Heart left ventricle (tissue), 13 donors: ENCODE results near the gene ZEB2.

ENCODE experiments used
- POLR2A ChIP-seq, 2 donors: fragments of 450-650 bp; IDR thresholded peaks; one replicate each; pipeline ENCODE4 v1.6.1; 2017; ENCODE audit warnings: antibody characterized with exemption in 2 of 2, mild to moderate bottlenecking in 2 of 2, moderate library complexity in 2 of 2
- TF ChIP-seq, protein P1 (sequence below), 12 donors: fragments of 200-600 bp; sonication (generic) in 4 of 12; IDR thresholded peaks; one replicate each; pipeline versions ENCODE4 v1.5.0 to v1.8.0; 2018 to 2022; ENCODE audit warnings: antibody characterized with exemption in 12 of 12, mild to moderate bottlenecking in 5 of 12
- donor health status: ischemic (EF 13 %, LVEDD 7.1; RV severe dilation, severe dysfunction).
- donor health status: DM: no; HTN: yes; CAD: no.
- donor health status: DM: no; HTN: no; CAD: no.
- donor health status: ischemic (EF 25% LVEDD 6.9; RV normal size, moderate dysfunction).
- donor health status: ischemic (EF 25% LVEDD 5.7; RV mildly dilated, moderate dysfunction).
- donor health status: ischemic (EF 35%, LVEDD 5.7; RV mildly dilated, moderate dysfunction).
- donor health status: nonischemic (EF 11% LVEDD 7.7; RV severe dilation, severe dysfunction).
- donor health status: DM: yes; HTN: yes; CAD: no.
- donor health status: PGD.
- donor health status: ischemic (EF 29% LVEDD 5.4; RV normal size, mild dysfunction).
- donor health status: nonischemic (EF 23%, LVEDD 6.1; RV moderate dilation, normal function).

DNA sequence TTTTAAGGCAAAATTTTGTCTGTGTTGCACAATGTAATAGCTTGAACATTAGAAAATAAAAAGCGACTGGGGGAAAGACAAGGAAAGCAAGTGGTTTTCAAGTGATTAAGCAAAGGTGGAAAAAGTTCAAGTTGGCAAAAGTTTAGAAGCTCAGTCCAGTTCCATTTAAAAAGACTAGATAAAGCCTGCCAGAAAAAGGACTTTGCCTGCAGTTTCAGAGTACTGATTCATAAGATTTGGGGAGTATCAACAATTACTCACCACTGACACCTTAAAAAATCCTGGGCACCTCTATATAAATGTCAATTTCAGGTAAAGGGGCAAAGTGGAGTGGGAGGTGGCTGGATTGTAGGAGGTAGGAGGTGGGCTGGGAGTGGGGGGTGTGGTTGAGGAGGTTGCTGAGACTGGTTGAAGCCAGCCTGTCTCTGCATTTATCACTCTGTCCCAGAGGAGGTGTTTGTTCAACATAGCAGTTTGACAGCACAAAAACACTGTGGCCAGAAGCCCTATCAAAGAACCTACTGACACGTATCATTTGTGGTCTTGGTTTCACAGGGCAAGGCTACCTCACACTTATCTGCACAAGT is 14.6 kb downstream of the ZEB2 start:
- TF ChIP-seq, protein P1, sequence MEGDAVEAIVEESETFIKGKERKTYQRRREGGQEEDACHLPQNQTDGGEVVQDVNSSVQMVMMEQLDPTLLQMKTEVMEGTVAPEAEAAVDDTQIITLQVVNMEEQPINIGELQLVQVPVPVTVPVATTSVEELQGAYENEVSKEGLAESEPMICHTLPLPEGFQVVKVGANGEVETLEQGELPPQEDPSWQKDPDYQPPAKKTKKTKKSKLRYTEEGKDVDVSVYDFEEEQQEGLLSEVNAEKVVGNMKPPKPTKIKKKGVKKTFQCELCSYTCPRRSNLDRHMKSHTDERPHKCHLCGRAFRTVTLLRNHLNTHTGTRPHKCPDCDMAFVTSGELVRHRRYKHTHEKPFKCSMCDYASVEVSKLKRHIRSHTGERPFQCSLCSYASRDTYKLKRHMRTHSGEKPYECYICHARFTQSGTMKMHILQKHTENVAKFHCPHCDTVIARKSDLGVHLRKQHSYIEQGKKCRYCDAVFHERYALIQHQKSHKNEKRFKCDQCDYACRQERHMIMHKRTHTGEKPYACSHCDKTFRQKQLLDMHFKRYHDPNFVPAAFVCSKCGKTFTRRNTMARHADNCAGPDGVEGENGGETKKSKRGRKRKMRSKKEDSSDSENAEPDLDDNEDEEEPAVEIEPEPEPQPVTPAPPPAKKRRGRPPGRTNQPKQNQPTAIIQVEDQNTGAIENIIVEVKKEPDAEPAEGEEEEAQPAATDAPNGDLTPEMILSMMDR (IDR thresholded peaks at IDR 0.05), result no peak
- TF ChIP-seq POLR2A (IDR thresholded peaks at IDR 0.05), result no peak
